BJ (cell line): ENCODE data around the gene LAMA2. TPM values are rescaled to one million over a fixed set of nuclear protein-coding genes. Genes with fewer than 3 reads are reported as not detected.

Source experiments
- CTCF ChIA-PET: fragments of 350-600 bp; formaldehyde crosslinking; extraction: SDS; loops from one replicate; lab custom pipeline; 2021; ENCODE audit warnings: antibody characterized with exemption, inconsistent platforms; lab: Yijun Ruan, JAX
- POLR2A ChIA-PET: fragments of 300-600 bp; sonication (Branson Sonifier 250); formaldehyde crosslinking; extraction: SDS; loops from one replicate; lab custom pipeline; 2021; ENCODE audit warnings: antibody characterized with exemption; lab: Charles Lee
- DNase-seq: peaks from one replicate; pipeline ENCODE4 v3.0.0-alpha.2; 2011; ENCODE audit warnings: low read depth
- H3K27me3 ChIP-seq: 2 replicates; pipeline ENCODE4 v1.6.0; 2011; ENCODE audit warnings: low read length; ENCODE audit not compliant: control insufficient read depth, insufficient read depth
- H3K36me3 ChIP-seq: 2 replicates; pipeline ENCODE4 v1.5.1; 2011; ENCODE audit warnings: low read length; ENCODE audit not compliant: control insufficient read depth, insufficient read depth
- H3K4me3 ChIP-seq: 2 replicates; pipeline ENCODE4 v1.5.1; 2011; ENCODE audit warnings: low read depth, mild to moderate bottlenecking, control low read depth, low read length
- CTCF ChIP-seq: IDR thresholded peaks from 2 replicates; pipeline ENCODE4 v1.5.1; 2011; ENCODE audit warnings: low read depth, mild to moderate bottlenecking, control low read depth, inconsistent platforms, low read length, moderate library complexity; ENCODE audit not compliant: insufficient read depth
- polyA plus RNA-seq: library from polyadenylated mRNA; depleted of rRNA; stranded (reverse); fragments of >200 nt; gene quantifications from 2 replicates; pipeline ENCODE4 v1.2.3, GENCODE V29; 2011

Gene LAMA2
- polyA plus RNA-seq, 1 experiment: 50.0 TPM

- no peak for DNase-seq
- Histone ChIP-seq H3K36me3 (no peaks in the 10 kb centered on the region), H3K4me3 (no peak overlapping the region), H3K27me3 (no peaks in the 10 kb centered on the region)
- CTCF ChIA-PET: no interaction called here
- POLR2A ChIA-PET: interaction anchor here (0.6 kb wide), 1 partner anchor 86 kb away, joined by 3 read pairs; no protein-coding TSS in a partner anchor
- TF ChIP-seq CTCF: no peak
Measured at GRCh38 chr6:128954308-128955043, 71.5 kb downstream of the LAMA2 start.

- Histone ChIP-seq H3K4me3 (no peak overlapping the region), H3K36me3 (no peaks in the 10 kb centered on the region), H3K27me3 (no peaks in the 10 kb centered on the region)
- peak; percentile 6 for DNase-seq
- ChIA-PET CTCF (no interaction called here), POLR2A (interaction anchor here (0.6 to 0.8 kb wide), 2 partner anchors 156 to 368 kb away, joined by 4 to 5 read pairs; no protein-coding TSS in a partner anchor)
- TF ChIP-seq CTCF: no peak
Measured at GRCh38 chr6:128963561-128963960, 80.6 kb downstream of the LAMA2 start.

GRCh38 chr6:128964233-128964755 is 81.4 kb downstream of the LAMA2 start:
- Histone ChIP-seq H3K4me3 (no peak overlapping the region), H3K36me3 (no peaks in the 10 kb centered on the region), H3K27me3 (no peaks in the 10 kb centered on the region)
- ChIA-PET CTCF (no interaction called here), POLR2A (interaction anchor here (0.6 kb wide), 1 partner anchor 9 kb away, joined by 3 read pairs; no protein-coding TSS in a partner anchor)
- TF ChIP-seq CTCF: no peak
- no peak for DNase-seq

- DNase-seq: no peak
- POLR2A ChIA-PET: interaction anchor here (0.6 kb wide), 1 partner anchor 9 kb away, joined by 3 read pairs; no protein-coding TSS in a partner anchor
- CTCF ChIA-PET: no interaction called here
Measured at GRCh38 chr6:128964771-128965170, 81.8 kb downstream of the LAMA2 start.

More at GRCh38 chr6:128964771-128965170, 81.8 kb downstream of the LAMA2 start:
- no peaks in the 10 kb centered on the region for H3K36me3 ChIP-seq
- H3K4me3 ChIP-seq: no peak overlapping the region
- no peak for TF ChIP-seq CTCF
- no peaks in the 10 kb centered on the region for H3K27me3 ChIP-seq
